Heart left ventricle (tissue), 16 donors: ENCODE measurements around the gene TEX10. TPM values are rescaled to one million over a fixed set of nuclear protein-coding genes. Genes with fewer than 3 reads are reported as not detected.

Experiments
- ATAC-seq, 4 donors: fragments of 200-7000 bp; cut with Tn5 transposase; one replicate each; pipeline ENCODE4 v1.9.1; 2020 to 2022; ENCODE audit warnings: moderate library complexity in 4 of 4, mild to moderate bottlenecking in 3 of 4, moderate number of reproducible peaks in 1 of 4
- DNase-seq, 5 donors: peaks; one replicate each; pipeline ENCODE4 v3.0.0-alpha.2; 2020
- H3K27ac ChIP-seq, 12 donors: fragments of 200-600 bp; sonication (generic) in 4 of 12; one replicate each; pipeline versions ENCODE4 v1.5.0 to v1.8.0; 2016 to 2022; ENCODE audit warnings: mild to moderate bottlenecking in 2 of 12
- H3K27me3 ChIP-seq, 9 donors: fragments of 200-600 bp; sonication (generic) in 2 of 9; one replicate each; pipeline versions ENCODE4 v1.5.1 to v1.8.0; 2016 to 2022; ENCODE audit warnings: mild to moderate bottlenecking in 3 of 9
- H3K36me3 ChIP-seq, 9 donors: fragments of 200-600 bp; sonication (generic) in 2 of 9; one replicate each; pipeline versions ENCODE4 v1.5.0 to v1.8.0; 2018 to 2022; ENCODE audit warnings: mild to moderate bottlenecking in 2 of 9
- H3K4me1 ChIP-seq, 12 donors: fragments of 200-600 bp; sonication (generic) in 4 of 12; one replicate each; pipeline versions ENCODE4 v1.5.0 to v1.8.0; 2016 to 2022; ENCODE audit warnings: mild to moderate bottlenecking in 3 of 12
- H3K4me3 ChIP-seq, 12 donors: fragments of 200-600 bp; sonication (generic) in 4 of 12; one replicate each; pipeline versions ENCODE4 v1.5.0 to v1.8.0; 2017 to 2022; ENCODE audit warnings: mild to moderate bottlenecking in 9 of 12, moderate library complexity in 4 of 12
- H3K9me3 ChIP-seq, 12 donors: fragments of 200-600 bp; sonication (generic) in 4 of 12; one replicate each; pipeline versions ENCODE4 v1.5.0 to v1.8.0; 2016 to 2022; ENCODE audit warnings: mild to moderate bottlenecking in 1 of 12
- POLR2A ChIP-seq, 2 donors: fragments of 450-650 bp; IDR thresholded peaks; one replicate each; pipeline ENCODE4 v1.6.1; 2017; ENCODE audit warnings: antibody characterized with exemption in 2 of 2, mild to moderate bottlenecking in 2 of 2, moderate library complexity in 2 of 2
- WGBS, 4 donors: extraction: QIAGEN DNeasy Blood & Tissue Kit in 2 of 4; methylation state at CpG; one replicate each; pipeline versions ENCODE4 v1.1.5 to v1.1.7; 2013 to 2018; 5-methylcytosine and 5-hydroxymethylcytosine counted together
- intact Hi-C, 10 donors: fragments of 100-400 bp; cut with DNase I; formaldehyde crosslinking; loops; one replicate each; pipeline versions ENCODE4 v1.11.1 to v1.14.2; 2022
- polyA plus RNA-seq, 2 donors: library from polyadenylated mRNA; stranded (reverse); fragments of 200-250 nt; gene quantifications; one replicate each; pipeline ENCODE4 v1.2.3, GENCODE V29; 2013
- total RNA-seq, 9 donors: library from RNA; depleted of rRNA in 2 of 9; stranded (reverse); fragments of >200 nt in 2 of 9; fragmentation: NEBNext Ultra II Directional in 3 of 9; extraction: Animal tissue kit (Norgen Biotek cat#: 25700) in 3 of 9; gene quantifications; one replicate each; pipeline versions ENCODE4 v1.1.0 to v1.2.4, GENCODE V29; 2016 to 2023
- TF ChIP-seq, protein P1 (sequence below), 12 donors: fragments of 200-600 bp; sonication (generic) in 4 of 12; IDR thresholded peaks; one replicate each; pipeline versions ENCODE4 v1.5.0 to v1.8.0; 2018 to 2022; ENCODE audit warnings: antibody characterized with exemption in 12 of 12, mild to moderate bottlenecking in 5 of 12
- donor health status: ischemic (EF 13 %, LVEDD 7.1; RV severe dilation, severe dysfunction).
- donor health status: healthy with polysubstance abuse.
- donor health status: DM: no; HTN: yes; CAD: no.
- donor health status: DM: no; HTN: no; CAD: no.
- donor health status: ischemic (EF 25% LVEDD 6.9; RV normal size, moderate dysfunction).
- donor health status: ischemic (EF 25% LVEDD 5.7; RV mildly dilated, moderate dysfunction).
- donor health status: healthy.
- donor health status: DM: yes; HTN: yes; CAD: no.
- donor health status: ischemic (EF 35%, LVEDD 5.7; RV mildly dilated, moderate dysfunction).
- donor health status: nonischemic (EF 11% LVEDD 7.7; RV severe dilation, severe dysfunction).
- donor health status: DM: yes; HTN: yes; CAD: no.
- donor health status: PGD.
- donor health status: ischemic (EF 29% LVEDD 5.4; RV normal size, mild dysfunction).
- donor health status: nonischemic (EF 23%, LVEDD 6.1; RV moderate dilation, normal function).

The TEX10 gene
- total and polyA plus RNA-seq, 11 donors = 2.7 to 10.6 (median 9.1) TPM

DNA sequence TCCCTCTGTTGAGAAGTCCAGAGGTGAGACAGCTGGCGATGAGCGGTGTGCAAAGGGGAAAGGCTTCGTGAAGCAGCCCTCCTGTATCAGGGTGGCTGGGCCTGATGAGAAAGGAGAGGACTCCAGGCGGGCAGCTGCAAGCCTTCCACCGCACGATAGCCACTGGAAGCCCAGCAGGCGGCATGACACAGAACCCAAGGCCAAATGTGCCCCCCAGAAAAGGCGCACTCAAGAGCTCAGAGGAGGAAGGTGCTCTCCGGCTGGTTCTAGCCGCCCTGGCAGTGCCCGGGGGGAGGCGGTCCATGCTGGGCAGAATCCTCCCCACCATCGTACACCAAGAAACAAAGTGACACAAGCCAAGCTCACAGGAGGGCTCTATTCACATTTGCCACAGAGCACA is 60.3 kb downstream of the TEX10 start:
- TF ChIP-seq, protein P1, sequence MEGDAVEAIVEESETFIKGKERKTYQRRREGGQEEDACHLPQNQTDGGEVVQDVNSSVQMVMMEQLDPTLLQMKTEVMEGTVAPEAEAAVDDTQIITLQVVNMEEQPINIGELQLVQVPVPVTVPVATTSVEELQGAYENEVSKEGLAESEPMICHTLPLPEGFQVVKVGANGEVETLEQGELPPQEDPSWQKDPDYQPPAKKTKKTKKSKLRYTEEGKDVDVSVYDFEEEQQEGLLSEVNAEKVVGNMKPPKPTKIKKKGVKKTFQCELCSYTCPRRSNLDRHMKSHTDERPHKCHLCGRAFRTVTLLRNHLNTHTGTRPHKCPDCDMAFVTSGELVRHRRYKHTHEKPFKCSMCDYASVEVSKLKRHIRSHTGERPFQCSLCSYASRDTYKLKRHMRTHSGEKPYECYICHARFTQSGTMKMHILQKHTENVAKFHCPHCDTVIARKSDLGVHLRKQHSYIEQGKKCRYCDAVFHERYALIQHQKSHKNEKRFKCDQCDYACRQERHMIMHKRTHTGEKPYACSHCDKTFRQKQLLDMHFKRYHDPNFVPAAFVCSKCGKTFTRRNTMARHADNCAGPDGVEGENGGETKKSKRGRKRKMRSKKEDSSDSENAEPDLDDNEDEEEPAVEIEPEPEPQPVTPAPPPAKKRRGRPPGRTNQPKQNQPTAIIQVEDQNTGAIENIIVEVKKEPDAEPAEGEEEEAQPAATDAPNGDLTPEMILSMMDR (IDR thresholded peaks at IDR 0.05) = no peak
- no peak for TF ChIP-seq POLR2A (IDR thresholded peaks at IDR 0.05)
- Histone ChIP-seq H3K4me1 (no peaks in the 10 kb centered on the region), H3K36me3 (peaks cover 0 to 96% (median 74%) of the 10 kb centered on the region in 9 donors), H3K27me3 (no peaks in the 10 kb centered on the region), H3K9me3 (peaks cover 0 to 13% (median 0%) of the 10 kb centered on the region in 12 donors), H3K4me3 (no peak overlapping the region), H3K27ac (no peak overlapping the region)
- no peak for ATAC-seq
- intact Hi-C loops = no loop called here
- DNase-seq = no peak
- 96 to 98% (median 96%) methylated on average over 13 of the region's 13 CpGs for WGBS, 4 donors

DNA sequence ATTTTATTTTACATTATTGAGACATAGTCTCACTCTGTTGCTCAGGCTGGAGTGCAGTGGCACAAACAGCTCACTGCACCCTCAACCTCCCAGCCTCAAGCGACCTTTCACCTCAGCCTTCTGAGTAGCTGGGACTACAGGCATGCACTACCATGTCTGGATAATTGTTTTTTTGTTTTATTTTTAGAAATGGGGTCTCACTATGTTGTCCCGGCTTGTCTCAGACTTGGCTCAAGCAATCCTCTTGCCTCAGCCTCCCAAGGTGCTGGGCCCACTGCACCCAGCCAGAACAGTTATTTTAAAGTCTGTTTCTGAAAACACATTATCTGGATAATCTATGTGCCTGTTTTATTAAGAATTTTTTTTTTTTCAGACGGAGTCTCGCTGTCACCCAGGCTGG is 62.0 kb downstream of the TEX10 start:
- no peak for TF ChIP-seq POLR2A (IDR thresholded peaks at IDR 0.05)
- TF ChIP-seq, protein P1 (IDR thresholded peaks at IDR 0.05) = no peak
- H3K4me1 ChIP-seq = no peaks in the 10 kb centered on the region
- DNase-seq = no peak
- peaks cover 0 to 20% (median 0%) of the 10 kb centered on the region in 12 donors for H3K9me3 ChIP-seq
- peaks cover 0 to 96% (median 64%) of the 10 kb centered on the region in 9 donors for H3K36me3 ChIP-seq
- intact Hi-C loops = no loop called here
- no peak overlapping the region for H3K27ac ChIP-seq
- H3K27me3 ChIP-seq = no peaks in the 10 kb centered on the region
- H3K4me3 ChIP-seq = no peak overlapping the region
- 95 to 98% (median 97%) methylated on average over 4 of the region's 4 CpGs for WGBS, 4 donors
- no peak for ATAC-seq

DNA sequence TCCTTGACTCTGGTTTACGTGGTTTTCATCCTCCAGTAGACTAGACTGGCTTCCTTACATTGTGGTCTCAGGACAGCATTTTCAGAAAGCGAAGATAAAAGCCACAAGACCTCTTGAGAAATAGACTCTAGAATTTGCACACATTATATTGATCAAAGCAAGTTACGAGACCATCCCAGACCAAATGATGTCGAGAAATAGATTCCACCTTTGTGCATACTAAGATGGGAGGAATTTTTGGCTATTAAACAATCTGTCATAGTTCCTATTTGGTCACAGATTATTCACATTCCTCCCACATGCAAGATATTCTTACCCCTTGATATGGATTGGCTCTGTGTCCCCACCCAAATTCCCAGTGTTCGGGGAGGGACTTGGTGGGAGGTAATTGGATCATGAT is 65.6 kb downstream of the TEX10 start:
- TF ChIP-seq, protein P1 (IDR thresholded peaks at IDR 0.05) = no peak
- TF ChIP-seq POLR2A (IDR thresholded peaks at IDR 0.05) = no peak
- H3K4me1 ChIP-seq = no peaks in the 10 kb centered on the region
- intact Hi-C loops = no loop called here
- peaks cover 4 to 93% (median 62%) of the 10 kb centered on the region in 9 donors for H3K36me3 ChIP-seq
- H3K9me3 ChIP-seq = peaks cover 0 to 36% (median 0%) of the 10 kb centered on the region in 12 donors
- no peak overlapping the region for H3K27ac ChIP-seq
- WGBS, 4 donors = 95 to 96% (median 96%) methylated on average over 5 of the region's 5 CpGs
- H3K27me3 ChIP-seq = no peaks in the 10 kb centered on the region
- no peak for DNase-seq
- H3K4me3 ChIP-seq = no peak overlapping the region
- ATAC-seq = no peak

DNA sequence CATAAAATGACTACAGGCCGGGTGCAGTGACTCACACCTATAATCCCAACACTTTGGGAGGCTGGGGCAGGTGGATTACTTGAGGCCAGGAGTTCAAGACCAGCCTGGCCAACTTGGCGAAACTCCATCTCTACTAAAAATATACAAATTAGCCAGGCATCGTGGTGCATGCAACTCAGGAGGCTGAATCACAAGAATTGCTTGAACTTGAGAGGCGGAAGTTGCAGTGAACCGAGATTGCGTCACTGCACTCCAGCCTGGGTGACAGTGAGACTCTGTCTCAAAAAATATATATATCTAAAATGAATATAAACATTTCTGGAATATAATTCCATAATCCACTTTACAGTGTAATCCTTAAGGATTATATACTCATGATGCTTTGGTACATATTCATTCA is 66.5 kb downstream of the TEX10 start:
- ATAC-seq = no peak

More for the DNA sequence above, 66.5 kb downstream of the TEX10 start:
- intact Hi-C loops = no loop called here
- peaks cover 4 to 86% (median 52%) of the 10 kb centered on the region in 9 donors for H3K36me3 ChIP-seq
- no peaks in the 10 kb centered on the region for H3K27me3 ChIP-seq
- H3K27ac ChIP-seq = no peak overlapping the region
- WGBS, 4 donors = 95 to 97% (median 96%) methylated on average over 6 of the region's 6 CpGs
- no peaks in the 10 kb centered on the region for H3K4me1 ChIP-seq
- H3K4me3 ChIP-seq = no peak overlapping the region
- DNase-seq = no peak
- TF ChIP-seq, protein P1 (IDR thresholded peaks at IDR 0.05) = no peak
- TF ChIP-seq POLR2A (IDR thresholded peaks at IDR 0.05) = no peak
- H3K9me3 ChIP-seq = peaks cover 0 to 36% (median 0%) of the 10 kb centered on the region in 12 donors
